Adrenal gland (tissue), 12 donors: ENCODE results near the gene POU2F3. TPM values are rescaled to one million over a fixed set of nuclear protein-coding genes. Genes with fewer than 3 reads are reported as not detected.

Experiments
- DNase-seq, 7 donors: peaks; one replicate each; pipeline ENCODE4 v3.0.0-alpha.2; 2019 to 2020
- H3K27ac ChIP-seq, 5 donors: fragments of 200-600 bp; sonication (generic) in 4 of 5; 1 replicate in 3 of 5; 2 replicates in 2 of 5; pipeline versions ENCODE4 v1.5.1 to v1.8.0; 2016 to 2020; ENCODE audit warnings: mild to moderate bottlenecking in 1 of 5
- H3K27me3 ChIP-seq: fragments of 200-600 bp; 2 replicates; pipeline ENCODE4 v1.8.0; 2021
- H3K36me3 ChIP-seq, 2 donors: fragments of 200-600 bp; replicated peaks in 1 of 2; 1 replicate in 1 of 2; 2 replicates in 1 of 2; pipeline versions ENCODE4 v1.5.1 to v1.8.0; 2018 to 2022
- H3K4me1 ChIP-seq, 2 donors: fragments of 200-600 bp; replicated peaks in 1 of 2; 1 replicate in 1 of 2; 2 replicates in 1 of 2; pipeline versions ENCODE4 v1.5.1 to v1.8.0; 2018 to 2021
- H3K4me3 ChIP-seq, 4 donors: fragments of 200-600 bp; sonication (generic) in 3 of 4; one replicate each; pipeline ENCODE4 v1.5.1; 2016 to 2018
- H3K9me3 ChIP-seq, 3 donors: fragments of 200-600 bp; sonication (generic) in 1 of 3; replicated peaks in 1 of 3; 1 replicate in 2 of 3; 2 replicates in 1 of 3; pipeline versions ENCODE4 v1.5.1 to v1.8.0; 2016 to 2021
- POLR2A ChIP-seq, 2 donors: fragments of 450-650 bp; IDR thresholded peaks; one replicate each; pipeline ENCODE4 v1.6.1; 2017; ENCODE audit warnings: antibody characterized with exemption in 2 of 2, mild to moderate bottlenecking in 2 of 2, moderate library complexity in 1 of 2
- WGBS, 4 donors: extraction: QIAGEN DNeasy Blood & Tissue Kit in 2 of 4; methylation state at CpG; one replicate each; pipeline versions ENCODE4 v1.1.5 to v1.1.7; 2013 to 2017; 5-methylcytosine and 5-hydroxymethylcytosine counted together
- intact Hi-C, 2 donors: fragments of 100-400 bp; cut with DNase I; formaldehyde crosslinking; loops; one replicate each; pipeline versions ENCODE4 v1.14.1 to v1.15.0; 2022 to 2023
- polyA plus RNA-seq, 3 donors: library from polyadenylated mRNA; stranded (reverse); fragments of 200-250 nt in 2 of 3; fragments of 350-450 nt in 1 of 3; fragmentation: Illumina TruSeq in 1 of 3; extraction: RNeasy Lipid Tissue Mini Kit (QIAGEN cat#74804) in 1 of 3; gene quantifications; one replicate each; pipeline ENCODE4 v1.2.3, GENCODE V29; 2013 to 2014
- total RNA-seq, 9 donors: library from RNA; depleted of rRNA in 4 of 9; stranded (reverse); fragments of >200 nt in 4 of 9; fragments of 120-200 nt in 1 of 9; fragmentation: NEBNext Ultra II Directional in 1 of 9; extraction: Animal tissue kit (Norgen Biotek cat#: 25700) in 1 of 9; gene quantifications; one replicate each; pipeline versions ENCODE4 v1.1.0 to v1.2.4, GENCODE V29; 2013 to 2023
- TF ChIP-seq, protein P1 (sequence below), 6 experiments: fragments of 450-650 bp in 4 of 6; fragments of 200-600 bp in 2 of 6; sonication (generic) in 1 of 6; IDR thresholded peaks; 1 replicate in 5 of 6; 2 replicates in 1 of 6; pipeline versions ENCODE4 v1.5.1 to v1.8.0; 2016 to 2021; ENCODE audit warnings: antibody characterized with exemption in 6 of 6, mild to moderate bottlenecking in 2 of 6, moderate library complexity in 1 of 6
- donor health status: healthy with polysubstance abuse.
- donor health status: Bipolar disorder and iron deficiency.
- donor health status: DM: yes; HTN: yes; CAD: no.
- donor health status: DM: no; HTN: no; CAD: no.
- donor health status: DM: no; HTN: no; CAD: no.
- donor health status: DM: yes; HTN: yes; CAD: no.

POU2F3 gene
- total and polyA plus RNA-seq, 12 donors: 0.07 to 1.4 (median 0.17) TPM; not detected in 3

- Histone ChIP-seq H3K4me3 (no peak overlapping the region), H3K4me1 (peaks cover 0 to 12% of the 10 kb centered on the region in 2 donors), H3K36me3 (no peaks in the 10 kb centered on the region), H3K27ac (peak overlapping the region in 2 of 5 donors; percentile 59 to 73), H3K9me3 (no peaks in the 10 kb centered on the region), H3K27me3 (no peaks in the 10 kb centered on the region)
- TF ChIP-seq POLR2A (IDR thresholded peaks at IDR 0.05): no peak
- TF ChIP-seq, protein P1, sequence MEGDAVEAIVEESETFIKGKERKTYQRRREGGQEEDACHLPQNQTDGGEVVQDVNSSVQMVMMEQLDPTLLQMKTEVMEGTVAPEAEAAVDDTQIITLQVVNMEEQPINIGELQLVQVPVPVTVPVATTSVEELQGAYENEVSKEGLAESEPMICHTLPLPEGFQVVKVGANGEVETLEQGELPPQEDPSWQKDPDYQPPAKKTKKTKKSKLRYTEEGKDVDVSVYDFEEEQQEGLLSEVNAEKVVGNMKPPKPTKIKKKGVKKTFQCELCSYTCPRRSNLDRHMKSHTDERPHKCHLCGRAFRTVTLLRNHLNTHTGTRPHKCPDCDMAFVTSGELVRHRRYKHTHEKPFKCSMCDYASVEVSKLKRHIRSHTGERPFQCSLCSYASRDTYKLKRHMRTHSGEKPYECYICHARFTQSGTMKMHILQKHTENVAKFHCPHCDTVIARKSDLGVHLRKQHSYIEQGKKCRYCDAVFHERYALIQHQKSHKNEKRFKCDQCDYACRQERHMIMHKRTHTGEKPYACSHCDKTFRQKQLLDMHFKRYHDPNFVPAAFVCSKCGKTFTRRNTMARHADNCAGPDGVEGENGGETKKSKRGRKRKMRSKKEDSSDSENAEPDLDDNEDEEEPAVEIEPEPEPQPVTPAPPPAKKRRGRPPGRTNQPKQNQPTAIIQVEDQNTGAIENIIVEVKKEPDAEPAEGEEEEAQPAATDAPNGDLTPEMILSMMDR (IDR thresholded peaks at IDR 0.05): no peak
- peak in 1 of 7 donors; percentile 42 for DNase-seq
- intact Hi-C loops: no loop called here
- 87 to 91% (median 87%) methylated on average over 10 of the region's 10 CpGs for WGBS, 4 donors
Measured at GRCh38 chr11:120317689-120318480, 77.9 kb downstream of the POU2F3 start.

- no peak for TF ChIP-seq POLR2A (IDR thresholded peaks at IDR 0.05)
- TF ChIP-seq, protein P1 (IDR thresholded peaks at IDR 0.05): no peak
- 77 to 84% (median 81%) methylated on average over 4 of the region's 4 CpGs for WGBS, 4 donors
- Histone ChIP-seq H3K36me3 (no peaks in the 10 kb centered on the region), H3K27ac (no peak overlapping the region), H3K4me1 (peaks cover 0 to 12% of the 10 kb centered on the region in 2 donors), H3K27me3 (no peaks in the 10 kb centered on the region), H3K9me3 (no peaks in the 10 kb centered on the region), H3K4me3 (no peak overlapping the region)
- no peak for DNase-seq
- intact Hi-C loops: no loop called here
Measured at GRCh38 chr11:120318906-120319305, 79.0 kb downstream of the POU2F3 start.

DNA sequence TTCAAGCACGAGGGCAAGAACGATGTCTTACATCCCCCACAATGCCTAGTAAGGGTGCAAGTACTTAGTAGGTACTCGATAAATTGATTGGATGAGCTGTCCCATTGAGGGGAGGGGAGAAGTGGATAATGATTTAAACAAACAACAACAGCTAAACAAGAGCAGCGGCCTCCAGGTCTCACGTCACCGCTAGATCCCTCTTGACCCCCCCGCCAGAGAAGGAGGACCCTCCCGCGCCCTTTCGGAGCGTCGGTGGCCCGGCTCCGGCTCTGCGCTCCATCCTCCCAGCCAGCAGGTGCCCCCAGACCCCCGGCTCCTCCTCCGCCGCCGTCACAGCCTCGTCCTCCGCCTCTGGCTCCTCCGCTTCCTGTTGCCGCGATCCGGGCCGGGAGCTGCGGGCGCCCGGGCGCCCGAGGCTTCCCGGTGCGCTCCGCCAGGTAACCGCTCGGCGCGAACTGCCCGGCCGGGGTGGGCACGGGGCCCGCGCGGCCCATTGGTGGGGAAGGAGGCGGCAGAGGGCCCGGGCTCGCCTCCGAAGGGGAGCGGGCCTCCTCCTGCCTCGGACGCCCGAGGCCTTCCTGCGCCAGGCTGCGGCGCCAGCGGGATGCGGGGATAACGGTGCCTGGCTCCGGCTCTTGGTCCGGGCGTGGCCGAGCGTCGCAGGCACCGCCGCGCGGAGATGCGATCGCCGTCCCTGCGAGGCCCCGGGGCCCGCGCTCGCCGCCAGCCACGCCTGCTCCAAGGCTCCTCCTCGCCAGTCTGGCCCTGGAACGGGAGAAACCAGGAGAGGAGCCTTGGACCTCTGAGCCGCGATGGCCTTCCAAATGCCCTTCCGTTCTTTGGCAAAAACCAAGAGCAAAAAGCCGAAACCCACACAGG is 85.2 kb downstream of the POU2F3 start, which contains the start of gene TLCD5:
TSS of gene TLCD5 (plus strand) at position 368 of the 879 bp plus-strand sequence. CDS start 2,143 bp downstream, outside the sequence.
- 0 to 2% (median 1%) methylated on average over 35 to 84 of the region's 84 CpGs for WGBS, 4 donors
- H3K27me3 ChIP-seq: no peaks in the 10 kb centered on the region
- peak within 1 kb of the TSS in 3 of 4 donors; percentile 23 to 75 (median 64) for H3K4me3 ChIP-seq
- H3K36me3 ChIP-seq: peaks cover 0 to 3% of the 10 kb centered on the region in 2 donors
- H3K27ac ChIP-seq: peak within 1 kb of the TSS; percentile 73 to 99 (median 93)
- DNase-seq: peak; percentile 70 to 85 (median 78)
- H3K4me1 ChIP-seq: peaks cover 15 to 34% of the 10 kb centered on the region in 2 donors
- TF ChIP-seq, protein P1 (IDR thresholded peaks at IDR 0.05): no peak
- peak; percentile 74 to 83 for TF ChIP-seq POLR2A (IDR thresholded peaks at IDR 0.05)
- intact Hi-C loops: no loop called here
- no peaks in the 10 kb centered on the region for H3K9me3 ChIP-seq

DNA sequence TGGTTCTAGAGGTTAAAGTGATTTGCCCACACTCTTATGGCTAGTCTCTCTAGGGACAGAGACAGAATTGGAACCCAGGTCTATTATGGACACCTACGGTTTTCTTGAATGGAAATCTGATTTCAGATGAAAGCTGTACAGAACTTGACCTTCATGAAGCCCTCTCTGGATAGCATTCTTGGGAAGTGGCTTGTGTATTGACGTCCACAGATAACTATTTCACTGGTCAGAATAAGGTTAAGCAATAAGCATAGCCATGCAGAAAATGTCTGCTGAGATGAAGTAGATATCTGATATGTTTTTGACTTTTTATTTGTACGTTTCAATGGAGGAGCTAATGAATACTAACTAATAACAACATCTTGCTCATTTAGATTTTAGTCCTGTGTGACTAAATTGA is 86.3 kb downstream of the POU2F3 start:
- Histone ChIP-seq H3K27me3 (no peaks in the 10 kb centered on the region), H3K4me1 (peaks cover 23 to 45% of the 10 kb centered on the region in 2 donors), H3K4me3 (peak overlapping the region in 1 of 4 donors; percentile 75), H3K9me3 (no peaks in the 10 kb centered on the region), H3K36me3 (peaks cover 0 to 12% of the 10 kb centered on the region in 2 donors), H3K27ac (peak overlapping the region; percentile 73 to 99 (median 93))
- 17 to 35% (median 22%) methylated on average over 3 of the region's 3 CpGs for WGBS, 4 donors
- peak in 1 of 2 donors; percentile 51 for TF ChIP-seq POLR2A (IDR thresholded peaks at IDR 0.05)
- TF ChIP-seq, protein P1 (IDR thresholded peaks at IDR 0.05): no peak
- intact Hi-C loops: no loop called here
- peak in 1 of 7 donors; percentile 31 for DNase-seq
